Activated naive CD4-positive, alpha-beta T cell treated with anti-CD3 and anti-CD28 coated beads, Interleukin-2, amount 10 ng/mL, durations not matched to agents 7 days and 5 days (primary cell): ENCODE measurements around the gene SNRPA.

ENCODE experiments used
- CTCF ChIA-PET: fragments of 350-600 bp; sonication (Branson Sonifier 250); formaldehyde crosslinking; loops from one replicate; lab custom pipeline; 2021; ENCODE audit warnings: antibody characterized with exemption; lab: Charles Lee
- DNase-seq: peaks from one replicate; pipeline ENCODE4 v3.0.0-alpha.2; 2020
- H3K27ac Mint-ChIP-seq: one replicate; pipeline ENCODE4 v1.8.0; 2021; ENCODE audit warnings: mild to moderate bottlenecking, moderate library complexity, mixed read lengths
- H3K27me3 Mint-ChIP-seq: one replicate; pipeline ENCODE4 v1.8.0; 2021; ENCODE audit warnings: mild to moderate bottlenecking, mixed read lengths
- H3K36me3 Mint-ChIP-seq: one replicate; pipeline ENCODE4 v1.8.0; 2021; ENCODE audit warnings: mixed read lengths
- H3K4me1 Mint-ChIP-seq: one replicate; pipeline ENCODE4 v1.8.0; 2021; ENCODE audit warnings: mixed read lengths
- H3K4me3 Mint-ChIP-seq: one replicate; pipeline ENCODE4 v1.8.0; 2021; ENCODE audit warnings: mild to moderate bottlenecking, moderate library complexity, mixed read lengths
- H3K9me3 Mint-ChIP-seq: one replicate; pipeline ENCODE4 v1.8.0; 2021; ENCODE audit warnings: mixed read lengths

SNRPA gene

GRCh38 chr19:40750874-40751537 lies at the start of gene SNRPA:
Gene SNRPA (plus strand): TSS chr19:40751203. CDS start chr19:40751409, 206 bp downstream.
- DNase-seq = peak; percentile 98
- Mint-ChIP-seq H3K27ac (peak within 1 kb of the TSS; percentile 99), H3K36me3 (peaks cover 41% of the 10 kb centered on the region), H3K27me3 (no peaks in the 10 kb centered on the region), H3K9me3 (no peaks in the 10 kb centered on the region), H3K4me3 (peak within 1 kb of the TSS; percentile 100), H3K4me1 (peaks cover 55% of the 10 kb centered on the region)
- CTCF ChIA-PET = interaction anchor here (0.8 to 4.1 kb wide), 5 partner anchors 26 to 69 kb away, joined by 3 to 23 read pairs (median 6); partner anchors contain the start of genes COQ8B, ITPKC and RAB4B

- no peak overlapping the region for H3K27ac Mint-ChIP-seq
- DNase-seq = no peak
- H3K36me3 Mint-ChIP-seq = peaks cover 25% of the 10 kb centered on the region
- CTCF ChIA-PET = no interaction called here
- no peaks in the 10 kb centered on the region for H3K4me1 Mint-ChIP-seq
- H3K4me3 Mint-ChIP-seq = no peak overlapping the region
- no peaks in the 10 kb centered on the region for H3K27me3 Mint-ChIP-seq
- no peaks in the 10 kb centered on the region for H3K9me3 Mint-ChIP-seq
Measured at GRCh38 chr19:40701758-40702157, 49.2 kb upstream of the SNRPA start.

GRCh38 chr19:40702337-40703012 lies 48.5 kb upstream of the SNRPA start:
- Mint-ChIP-seq H3K4me1 (no peaks in the 10 kb centered on the region), H3K27me3 (no peaks in the 10 kb centered on the region), H3K4me3 (no peak overlapping the region), H3K36me3 (peaks cover 25% of the 10 kb centered on the region), H3K9me3 (no peaks in the 10 kb centered on the region), H3K27ac (no peak overlapping the region)
- CTCF ChIA-PET = no interaction called here
- DNase-seq = no peak

- H3K4me1 Mint-ChIP-seq = no peaks in the 10 kb centered on the region
- CTCF ChIA-PET = no interaction called here
- DNase-seq = no peak
- H3K9me3 Mint-ChIP-seq = no peaks in the 10 kb centered on the region
- no peak overlapping the region for H3K27ac Mint-ChIP-seq
- H3K36me3 Mint-ChIP-seq = peaks cover 26% of the 10 kb centered on the region
- no peaks in the 10 kb centered on the region for H3K27me3 Mint-ChIP-seq
- H3K4me3 Mint-ChIP-seq = no peak overlapping the region
Measured at GRCh38 chr19:40703029-40703755, 47.8 kb upstream of the SNRPA start.

- Mint-ChIP-seq H3K27me3 (no peaks in the 10 kb centered on the region), H3K4me1 (no peaks in the 10 kb centered on the region), H3K36me3 (peaks cover 32% of the 10 kb centered on the region), H3K9me3 (no peaks in the 10 kb centered on the region), H3K27ac (no peak overlapping the region), H3K4me3 (no peak overlapping the region)
- CTCF ChIA-PET = interaction anchor here (1.0 to 1.3 kb wide), 2 partner anchors 70 to 103 kb away, joined by 3 to 6 read pairs; no protein-coding TSS in a partner anchor
- DNase-seq = no peak
Measured at GRCh38 chr19:40704491-40705361, 46.3 kb upstream of the SNRPA start.

GRCh38 chr19:40705362-40705651 lies 45.7 kb upstream of the SNRPA start:
- Mint-ChIP-seq H3K9me3 (no peaks in the 10 kb centered on the region), H3K4me1 (no peaks in the 10 kb centered on the region), H3K27me3 (no peaks in the 10 kb centered on the region), H3K4me3 (no peak overlapping the region), H3K27ac (no peak overlapping the region), H3K36me3 (peaks cover 32% of the 10 kb centered on the region)
- CTCF ChIA-PET = no interaction called here
- DNase-seq = no peak

- CTCF ChIA-PET = no interaction called here
- H3K27me3 Mint-ChIP-seq = no peaks in the 10 kb centered on the region
- peaks cover 34% of the 10 kb centered on the region for H3K36me3 Mint-ChIP-seq
- peaks cover under 1% of the 10 kb centered on the region for H3K4me1 Mint-ChIP-seq
- no peak overlapping the region for H3K4me3 Mint-ChIP-seq
- DNase-seq = no peak
- no peaks in the 10 kb centered on the region for H3K9me3 Mint-ChIP-seq
- H3K27ac Mint-ChIP-seq = no peak overlapping the region
Measured at GRCh38 chr19:40705950-40706619, 44.9 kb upstream of the SNRPA start.

- Mint-ChIP-seq H3K27ac (no peak overlapping the region), H3K27me3 (no peaks in the 10 kb centered on the region), H3K9me3 (no peaks in the 10 kb centered on the region), H3K4me3 (no peak overlapping the region), H3K36me3 (peaks cover 35% of the 10 kb centered on the region), H3K4me1 (peaks cover 10% of the 10 kb centered on the region)
- DNase-seq = no peak
- CTCF ChIA-PET = no interaction called here
Measured at GRCh38 chr19:40707615-40708014, 43.4 kb upstream of the SNRPA start.

- Mint-ChIP-seq H3K36me3 (peaks cover 30% of the 10 kb centered on the region), H3K27ac (no peak overlapping the region), H3K27me3 (no peaks in the 10 kb centered on the region), H3K4me1 (peaks cover 24% of the 10 kb centered on the region), H3K9me3 (no peaks in the 10 kb centered on the region), H3K4me3 (no peak overlapping the region)
- CTCF ChIA-PET = no interaction called here
- no peak for DNase-seq
Measured at GRCh38 chr19:40709817-40710216, 41.2 kb upstream of the SNRPA start.

GRCh38 chr19:40713939-40714338 lies 37.1 kb upstream of the SNRPA start:
- Mint-ChIP-seq H3K4me3 (peak overlapping the region; percentile 93), H3K27ac (no peak overlapping the region), H3K4me1 (peaks cover 58% of the 10 kb centered on the region), H3K9me3 (no peaks in the 10 kb centered on the region), H3K36me3 (peaks cover 22% of the 10 kb centered on the region), H3K27me3 (no peaks in the 10 kb centered on the region)
- DNase-seq = no peak
- CTCF ChIA-PET = interaction anchor here (1.0 kb wide), 1 partner anchor 51 kb away, joined by 3 read pairs; no protein-coding TSS in a partner anchor

GRCh38 chr19:40714441-40715299 lies 36.3 kb upstream of the SNRPA start:
- peaks cover 17% of the 10 kb centered on the region for H3K36me3 Mint-ChIP-seq
- peak; percentile 97 for DNase-seq
- CTCF ChIA-PET = interaction anchor here (1.0 kb wide), 1 partner anchor 51 kb away, joined by 3 read pairs; no protein-coding TSS in a partner anchor
- H3K27ac Mint-ChIP-seq = peak overlapping the region; percentile 93
- peaks cover 65% of the 10 kb centered on the region for H3K4me1 Mint-ChIP-seq
- peak overlapping the region; percentile 93 for H3K4me3 Mint-ChIP-seq
- H3K27me3 Mint-ChIP-seq = no peaks in the 10 kb centered on the region
- H3K9me3 Mint-ChIP-seq = no peaks in the 10 kb centered on the region

- Mint-ChIP-seq H3K4me1 (peaks cover 79% of the 10 kb centered on the region), H3K36me3 (peaks cover 22% of the 10 kb centered on the region), H3K27me3 (no peaks in the 10 kb centered on the region), H3K4me3 (peak overlapping the region; percentile 93), H3K9me3 (no peaks in the 10 kb centered on the region), H3K27ac (peak overlapping the region; percentile 93)
- CTCF ChIA-PET = interaction anchor here (2.1 kb wide), 1 partner anchor 34 kb away, joined by 7 read pairs; the partner anchor contains the start of gene ACTMAP
- peak; percentile 42 for DNase-seq
Measured at GRCh38 chr19:40716031-40716481, 34.9 kb upstream of the SNRPA start.
